B cell (primary cell): ENCODE data around the gene BAHCC1. TPM values are rescaled to one million over a fixed set of nuclear protein-coding genes. Genes with fewer than 3 reads are reported as not detected.

Experiments
- ATAC-seq: fragments of 200-7000 bp; cut with Tn5 transposase; one replicate; pipeline ENCODE4 v1.10.0; 2021; ENCODE audit warnings: low read depth, mild to moderate bottlenecking, moderate number of reproducible peaks, moderate library complexity
- CTCF ChIA-PET: fragments of 350-600 bp; sonication (Branson Sonifier 250); formaldehyde crosslinking; loops from one replicate; lab custom pipeline; 2021; ENCODE audit warnings: antibody characterized with exemption, inconsistent platforms; lab: Charles Lee
- POLR2A ChIA-PET: fragments of 350-600 bp; sonication (Branson Sonifier 250); formaldehyde crosslinking; loops from one replicate; lab custom pipeline; 2021; ENCODE audit warnings: antibody characterized with exemption; lab: Charles Lee
- DNase-seq: peaks from one replicate; pipeline ENCODE4 v3.0.0; 2013
- H2AFZ ChIP-seq: 2 replicates; pipeline ENCODE4 v1.6.1; 2012; ENCODE audit warnings: mild to moderate bottlenecking, low read depth, low read length; ENCODE audit not compliant: insufficient read depth, poor library complexity, severe bottlenecking
- H3K27ac ChIP-seq, 2 donors: 1 replicate in 1 of 2; 2 replicates in 1 of 2; pipeline ENCODE4 v1.5.1; 2012 to 2013; ENCODE audit warnings: low read length in 2 of 2, mild to moderate bottlenecking in 2 of 2, moderate library complexity in 1 of 2
- H3K27me3 ChIP-seq, 4 experiments: fragments of 200-600 bp in 1 of 4; sonication (generic) in 1 of 4; replicated peaks in 1 of 4; 1 replicate in 2 of 4; 2 replicates in 2 of 4; pipeline versions ENCODE4 v1.6.1 to v1.7.0; 2013 to 2016; ENCODE audit warnings: low read length in 3 of 4, mild to moderate bottlenecking in 2 of 4, mixed read lengths in 1 of 4, moderate library complexity in 1 of 4; ENCODE audit not compliant: insufficient read depth in 4 of 4, control insufficient read depth in 3 of 4; ENCODE audit errors: control extremely low read depth in 1 of 4
- H3K36me3 ChIP-seq, 2 experiments: replicated peaks in 1 of 2; 1 replicate in 1 of 2; 2 replicates in 1 of 2; pipeline versions ENCODE4 v1.6.1 to v1.7.1; 2013; ENCODE audit warnings: low read length in 1 of 2; ENCODE audit not compliant: insufficient read depth in 2 of 2, control insufficient read depth in 1 of 2; ENCODE audit errors: control extremely low read depth in 1 of 2, extremely low read depth in 1 of 2
- H3K4me1 ChIP-seq, 2 donors: fragments of 200-600 bp in 1 of 2; sonication (generic) in 1 of 2; 1 replicate in 1 of 2; 2 replicates in 1 of 2; pipeline versions ENCODE4 v1.5.1 to v1.6.1; 2013 to 2017; ENCODE audit warnings: low read length in 2 of 2; ENCODE audit not compliant: control insufficient read depth in 2 of 2, insufficient read depth in 2 of 2
- H3K4me2 ChIP-seq: replicated peaks from 2 replicates; pipeline ENCODE3; 2012; ENCODE audit warnings: mild to moderate bottlenecking, low read depth, low read length; ENCODE audit not compliant: poor library complexity, severe bottlenecking
- H3K4me3 ChIP-seq, 5 experiments: fragments of 200-600 bp in 1 of 5; sonication (generic) in 1 of 5; 1 replicate in 3 of 5; 2 replicates in 2 of 5; pipeline versions ENCODE4 v1.5.1 to v1.7.0; 2011 to 2016; ENCODE audit warnings: low read length in 4 of 5, mild to moderate bottlenecking in 4 of 5, low read depth in 2 of 5, control low read depth in 1 of 5, moderate library complexity in 1 of 5; ENCODE audit not compliant: insufficient read depth in 1 of 5; ENCODE audit errors: control extremely low read depth in 1 of 5, extremely low read depth in 1 of 5
- H3K79me2 ChIP-seq: fragments of 200-600 bp; sonication (generic); one replicate; pipeline ENCODE4 v1.6.0; 2016; ENCODE audit warnings: low read length; ENCODE audit not compliant: control insufficient read depth, insufficient read depth
- H3K9ac ChIP-seq: fragments of 200-600 bp; sonication (generic); 2 replicates; pipeline ENCODE4 v1.6.1; 2017; ENCODE audit warnings: mild to moderate bottlenecking, low read length, moderate library complexity
- H3K9me3 ChIP-seq, 3 donors: one replicate each; pipeline versions ENCODE4 v1.6.1 to v1.7.1; 2013; ENCODE audit warnings: low read length in 2 of 3; ENCODE audit not compliant: control insufficient read depth in 2 of 3, insufficient read depth in 1 of 3; ENCODE audit errors: control extremely low read depth in 1 of 3
- H4K20me1 ChIP-seq: 2 replicates; pipeline ENCODE4 v1.6.0; 2012; ENCODE audit warnings: mild to moderate bottlenecking, low read length; ENCODE audit not compliant: insufficient read depth, control insufficient read depth, poor library complexity, severe bottlenecking
- H3K27ac Mint-ChIP-seq: one replicate; pipeline ENCODE4 v1.8.0; 2021; ENCODE audit warnings: mixed read lengths
- H3K27me3 Mint-ChIP-seq: one replicate; pipeline ENCODE4 v1.8.0; 2021; ENCODE audit warnings: mixed read lengths
- H3K4me1 Mint-ChIP-seq: one replicate; pipeline ENCODE4 v1.8.0; 2021; ENCODE audit warnings: mixed read lengths
- H3K4me3 Mint-ChIP-seq: one replicate; pipeline ENCODE4 v1.8.0; 2021; ENCODE audit warnings: mixed read lengths
- H3K9me3 Mint-ChIP-seq: one replicate; pipeline ENCODE4 v1.8.0; 2022; ENCODE audit warnings: mixed read lengths; ENCODE audit not compliant: insufficient read depth
- EZH2 ChIP-seq: IDR thresholded peaks from 2 replicates; pipeline ENCODE4 v1.6.1; 2012; ENCODE audit warnings: borderline replicate concordance, low read depth, mild to moderate bottlenecking, moderate library complexity, low read length; ENCODE audit not compliant: insufficient read depth, poor library complexity, severe bottlenecking
- WGBS: methylation state at CpG from one replicate; pipeline ENCODE4 v1.1.5; 2013; ENCODE audit warnings: missing lambda C conversion rate; ENCODE audit not compliant: insufficient coverage; 5-methylcytosine and 5-hydroxymethylcytosine counted together
- intact Hi-C: fragments of 100-400 bp; cut with micrococcal nuclease; formaldehyde crosslinking; loops from one replicate; pipeline ENCODE4 v1.10.0; 2022
- polyA plus RNA-seq: library from polyadenylated mRNA; depleted of rRNA; stranded (reverse); fragments of >200 nt; gene quantifications from 2 replicates; pipeline ENCODE4 v1.2.3, GENCODE V29; 2012
- total RNA-seq, 2 donors: library from RNA; stranded (reverse); fragments of 120-200 nt in 1 of 2; gene quantifications; 1 replicate in 1 of 2; 2 replicates in 1 of 2; pipeline versions ENCODE4 v1.2.3 to v1.2.4, GENCODE V29; 2013 to 2022
- TF ChIP-seq, protein P1 (sequence below): fragments of 200-600 bp; IDR thresholded peaks from one replicate; pipeline ENCODE4 v1.8.0; 2022; ENCODE audit warnings: antibody characterized with exemption, mild to moderate bottlenecking

BAHCC1 gene
- total and polyA plus RNA-seq, 2 donors (not counting 1 experiment from before 2014, with no cell fraction given): 0.12 to 0.48 TPM

DNA sequence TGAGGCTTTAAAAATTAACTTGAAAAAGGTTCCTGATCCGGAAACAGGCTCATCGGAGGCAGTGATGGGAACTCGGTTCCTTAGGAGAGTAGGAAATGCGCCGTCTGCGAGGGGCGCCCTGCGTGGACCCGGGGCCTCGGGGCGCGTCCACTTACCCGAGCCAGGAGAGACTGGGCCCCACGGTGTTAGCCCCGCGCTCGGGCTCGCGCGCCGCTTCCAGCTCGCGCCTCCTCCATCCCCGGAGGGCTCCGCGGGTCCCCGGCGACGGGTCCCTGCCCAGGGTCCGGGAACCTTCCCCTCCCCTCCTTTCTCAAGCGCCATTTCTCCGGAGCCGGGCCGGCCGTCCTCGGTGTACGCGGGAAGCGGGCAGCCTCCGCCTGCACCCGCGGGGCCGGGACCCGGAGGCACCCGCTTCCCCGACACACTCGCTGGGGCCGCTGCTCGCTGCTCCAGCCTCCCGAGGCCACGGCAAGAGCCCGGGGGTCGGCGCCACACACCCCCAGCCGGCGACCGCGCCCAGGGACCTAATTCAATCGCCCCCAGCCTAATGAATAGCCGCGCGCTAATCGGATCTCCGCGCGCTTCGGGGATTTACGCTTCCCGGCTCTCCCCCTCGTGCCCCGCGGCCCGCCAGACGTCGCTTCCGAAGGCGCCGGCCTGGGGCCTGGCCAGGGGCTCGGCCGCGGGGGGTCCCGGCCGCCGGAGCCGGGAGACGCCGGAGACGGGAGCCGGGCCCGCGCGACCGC is 2.2 kb upstream of the BAHCC1 start:
- Histone ChIP-seq H2AFZ (peak overlapping the region; percentile 13), H3K9ac (no peak overlapping the region), H3K27me3 (peaks cover 0 to 87% (median 48%) of the 10 kb centered on the region in 4 experiments), H3K36me3 (no peaks in the 10 kb centered on the region), H3K79me2 (no peaks in the 10 kb centered on the region), H4K20me1 (peaks cover 45% of the 10 kb centered on the region), H3K4me1 (peaks cover 47 to 55% of the 10 kb centered on the region in 2 donors), H3K4me3 (peak overlapping the region in 1 of 5 experiments; percentile 19), H3K9me3 (peaks cover 0 to 56% (median 4%) of the 10 kb centered on the region in 3 donors), H3K4me2 (peak overlapping the region; percentile 62), H3K27ac (no peak overlapping the region)
- TF ChIP-seq, protein P1, sequence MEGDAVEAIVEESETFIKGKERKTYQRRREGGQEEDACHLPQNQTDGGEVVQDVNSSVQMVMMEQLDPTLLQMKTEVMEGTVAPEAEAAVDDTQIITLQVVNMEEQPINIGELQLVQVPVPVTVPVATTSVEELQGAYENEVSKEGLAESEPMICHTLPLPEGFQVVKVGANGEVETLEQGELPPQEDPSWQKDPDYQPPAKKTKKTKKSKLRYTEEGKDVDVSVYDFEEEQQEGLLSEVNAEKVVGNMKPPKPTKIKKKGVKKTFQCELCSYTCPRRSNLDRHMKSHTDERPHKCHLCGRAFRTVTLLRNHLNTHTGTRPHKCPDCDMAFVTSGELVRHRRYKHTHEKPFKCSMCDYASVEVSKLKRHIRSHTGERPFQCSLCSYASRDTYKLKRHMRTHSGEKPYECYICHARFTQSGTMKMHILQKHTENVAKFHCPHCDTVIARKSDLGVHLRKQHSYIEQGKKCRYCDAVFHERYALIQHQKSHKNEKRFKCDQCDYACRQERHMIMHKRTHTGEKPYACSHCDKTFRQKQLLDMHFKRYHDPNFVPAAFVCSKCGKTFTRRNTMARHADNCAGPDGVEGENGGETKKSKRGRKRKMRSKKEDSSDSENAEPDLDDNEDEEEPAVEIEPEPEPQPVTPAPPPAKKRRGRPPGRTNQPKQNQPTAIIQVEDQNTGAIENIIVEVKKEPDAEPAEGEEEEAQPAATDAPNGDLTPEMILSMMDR: no peak
- TF ChIP-seq EZH2: no peak
- H3K27ac Mint-ChIP-seq: peak overlapping the region; percentile 63
- peak overlapping the region; percentile 39 for H3K4me3 Mint-ChIP-seq
- no peaks in the 10 kb centered on the region for H3K9me3 Mint-ChIP-seq
- no peak for ATAC-seq
- peaks cover 41% of the 10 kb centered on the region for H3K27me3 Mint-ChIP-seq
- POLR2A ChIA-PET: no interaction called here
- intact Hi-C loops: no loop called here
- WGBS: 4% methylated on average over 93 of the region's 93 CpGs
- CTCF ChIA-PET: no interaction called here
- DNase-seq: peak; percentile 67
- H3K4me1 Mint-ChIP-seq: peaks cover 22% of the 10 kb centered on the region
